HG02798 (cell line): ENCODE results near the gene TRIM10.

Experiments used
- ATAC-seq: cut with Tn5 transposase; IDR thresholded peaks from one replicate; pipeline ENCODE4 v1.9.1; 2021; ENCODE audit warnings: mild to moderate bottlenecking; ENCODE audit not compliant: unreplicated experiment, poor library complexity

The TRIM10 gene, protein sequence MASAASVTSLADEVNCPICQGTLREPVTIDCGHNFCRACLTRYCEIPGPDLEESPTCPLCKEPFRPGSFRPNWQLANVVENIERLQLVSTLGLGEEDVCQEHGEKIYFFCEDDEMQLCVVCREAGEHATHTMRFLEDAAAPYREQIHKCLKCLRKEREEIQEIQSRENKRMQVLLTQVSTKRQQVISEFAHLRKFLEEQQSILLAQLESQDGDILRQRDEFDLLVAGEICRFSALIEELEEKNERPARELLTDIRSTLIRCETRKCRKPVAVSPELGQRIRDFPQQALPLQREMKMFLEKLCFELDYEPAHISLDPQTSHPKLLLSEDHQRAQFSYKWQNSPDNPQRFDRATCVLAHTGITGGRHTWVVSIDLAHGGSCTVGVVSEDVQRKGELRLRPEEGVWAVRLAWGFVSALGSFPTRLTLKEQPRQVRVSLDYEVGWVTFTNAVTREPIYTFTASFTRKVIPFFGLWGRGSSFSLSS

DNA sequence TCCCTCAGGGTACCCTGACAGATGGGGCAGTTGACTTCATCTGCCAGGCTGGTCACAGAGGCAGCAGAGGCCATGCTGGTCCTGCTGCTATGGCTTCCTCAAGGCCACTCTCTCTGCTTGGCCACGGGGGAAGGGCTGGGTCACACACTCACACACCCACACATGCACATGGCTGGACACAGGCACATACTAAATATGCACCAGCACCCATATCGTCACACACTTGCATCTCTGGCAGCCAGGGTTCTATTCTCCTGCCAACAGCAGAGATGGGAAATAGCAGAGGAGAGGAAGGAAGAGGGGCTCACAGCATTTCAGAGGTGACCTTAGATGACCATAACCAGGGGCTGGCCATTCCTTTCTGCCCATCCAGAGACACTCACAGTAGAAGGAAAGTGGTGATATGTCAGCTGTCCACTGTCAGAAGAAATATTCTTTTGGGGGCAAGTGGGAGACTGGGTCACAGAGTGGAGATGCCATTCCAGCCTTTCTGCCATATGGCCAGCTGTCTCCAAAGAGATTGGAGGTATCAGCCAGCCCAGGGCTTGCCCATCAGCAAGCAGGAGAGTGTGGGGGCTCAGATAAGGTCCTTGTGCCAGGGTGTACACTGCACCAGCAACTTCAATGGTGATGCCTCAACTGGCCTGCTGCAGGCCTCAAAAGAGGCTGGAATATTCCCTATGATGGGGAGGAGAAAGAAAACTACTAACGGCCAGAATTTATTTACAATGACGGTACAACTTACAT, at the start of gene TRIM10:
TRIM10 (minus strand) TSS at position 427 of the 747 bp plus-strand sequence; CDS start at position 74, 353 bp downstream.
- no peak for ATAC-seq

DNA sequence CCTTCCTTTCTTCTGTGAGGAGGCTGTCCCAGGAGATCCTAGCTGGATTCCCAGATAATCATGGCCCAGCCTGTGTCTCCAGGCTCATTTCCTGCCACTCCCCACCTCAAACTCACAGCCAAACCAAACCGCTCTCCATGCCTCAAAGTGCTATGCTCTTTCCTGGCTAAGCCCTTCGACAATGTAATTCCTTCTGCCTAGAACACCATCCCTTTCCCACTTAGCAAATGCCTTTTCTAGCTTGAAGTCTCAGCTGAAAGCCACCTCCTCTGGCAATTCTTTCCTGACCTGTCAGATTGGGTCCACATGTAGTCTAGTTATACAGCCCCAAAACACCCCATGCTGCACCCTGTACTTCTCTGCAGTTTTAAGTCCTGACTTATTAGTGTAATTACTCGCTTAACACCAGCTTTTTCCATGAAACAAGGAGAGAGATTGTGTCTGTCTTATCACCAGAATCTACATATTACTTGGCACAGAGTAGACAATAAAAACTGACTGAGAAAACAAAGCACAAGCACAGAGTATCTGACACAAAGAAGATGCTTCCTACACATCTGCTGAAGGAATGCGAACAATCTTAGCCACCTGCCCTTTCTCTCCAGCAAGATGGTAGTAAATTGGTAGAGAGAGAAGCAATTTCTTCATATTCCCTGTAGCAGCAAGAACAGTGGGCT, 46.7 kb upstream of the TRIM10 start:
- ATAC-seq = no peak

DNA sequence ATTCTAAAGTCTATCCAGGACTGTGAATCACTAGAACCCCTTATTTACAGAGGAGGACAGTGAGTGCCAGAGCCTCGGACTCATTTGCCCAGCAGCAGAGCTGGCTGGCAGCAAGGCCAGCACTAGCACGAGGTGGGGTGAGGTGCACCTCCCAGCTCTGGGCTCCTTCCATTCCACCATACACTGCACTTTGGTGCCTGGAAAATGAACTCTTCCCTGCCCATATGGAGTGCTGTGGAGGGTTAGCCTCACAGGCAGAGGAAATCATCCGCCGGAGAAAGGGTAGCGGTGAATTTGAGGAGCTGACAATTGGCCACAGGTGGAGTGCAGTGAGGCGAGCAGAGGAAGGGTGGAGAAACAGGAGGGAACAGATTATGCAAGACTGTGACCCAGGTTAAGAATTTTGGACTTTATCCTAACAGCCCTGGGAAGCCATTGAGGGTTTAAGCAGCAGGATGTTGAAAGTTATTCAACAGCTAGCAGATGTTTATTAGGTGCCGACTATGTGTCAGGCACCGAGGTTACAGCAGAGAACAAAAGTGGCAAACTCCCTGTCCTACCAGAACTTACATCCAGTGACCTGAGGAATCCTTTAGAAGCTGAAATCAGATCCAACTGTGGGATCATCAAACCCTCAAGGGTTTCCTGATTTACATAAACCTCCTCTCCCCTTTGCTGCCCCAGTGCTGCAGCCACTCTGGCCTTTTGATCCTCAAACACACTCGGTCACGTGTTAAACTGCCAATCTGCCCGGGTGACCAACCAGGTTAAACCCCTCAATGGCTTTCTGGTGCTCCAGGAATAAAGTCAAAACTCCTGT, 46.0 kb upstream of the TRIM10 start:
- ATAC-seq = no peak

DNA sequence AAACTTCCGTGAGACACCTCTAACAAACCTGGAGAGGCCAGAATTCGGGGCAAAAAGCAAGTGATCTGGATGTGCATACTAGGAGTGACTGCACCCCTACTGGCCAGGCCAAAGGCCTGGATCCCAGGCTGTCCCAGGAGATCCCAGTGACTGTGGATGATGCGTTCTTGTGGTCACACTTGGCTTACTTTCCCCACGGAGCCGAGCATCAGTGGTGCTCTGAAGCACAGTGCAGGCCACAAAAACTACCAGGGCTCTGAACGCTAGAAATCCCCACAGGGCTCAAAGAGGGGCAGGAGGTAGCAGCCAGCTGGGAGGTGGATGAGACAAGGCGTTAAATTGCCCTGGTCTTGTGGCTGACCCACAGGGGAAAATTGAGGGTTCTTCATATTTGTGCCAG, 45.1 kb upstream of the TRIM10 start:
- ATAC-seq = no peak

DNA sequence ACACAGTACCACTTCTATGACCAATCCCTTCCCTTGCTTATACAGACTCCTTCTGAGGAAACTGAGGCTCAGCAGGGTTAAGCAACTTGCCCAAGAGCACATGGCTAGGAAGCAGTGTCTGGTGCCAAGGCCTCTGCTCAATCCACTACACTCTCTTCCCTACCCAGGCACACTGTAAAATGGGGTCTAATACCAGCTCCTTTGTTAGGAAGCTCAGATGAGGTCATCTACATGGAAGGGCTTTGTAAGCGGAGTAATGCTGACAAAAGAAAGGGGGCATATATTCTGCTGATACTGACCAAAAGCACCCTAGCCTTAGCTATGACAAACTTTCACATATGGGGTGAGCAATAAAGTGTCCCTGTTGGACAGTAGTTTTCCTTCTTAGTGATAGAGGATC, 43.1 kb upstream of the TRIM10 start:
- ATAC-seq = no peak

DNA sequence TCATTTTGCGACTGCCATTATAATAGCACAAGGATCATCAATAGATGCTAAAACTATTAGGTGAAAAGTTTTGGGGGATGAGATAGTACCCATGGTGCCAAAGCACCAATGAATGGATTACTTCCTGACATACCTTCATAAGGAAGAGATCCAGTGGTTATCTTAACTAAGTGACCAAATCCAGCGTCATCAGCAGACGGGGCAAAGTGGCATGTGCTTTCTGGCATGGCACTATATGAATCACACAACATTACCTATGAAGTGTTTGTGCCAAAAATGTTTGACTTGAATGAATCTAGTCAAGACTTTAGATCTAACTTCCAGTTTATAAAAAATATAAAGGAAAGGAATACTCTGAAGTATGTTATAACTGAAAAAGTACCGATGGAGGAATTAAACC, 41.4 kb upstream of the TRIM10 start:
- no peak for ATAC-seq

DNA sequence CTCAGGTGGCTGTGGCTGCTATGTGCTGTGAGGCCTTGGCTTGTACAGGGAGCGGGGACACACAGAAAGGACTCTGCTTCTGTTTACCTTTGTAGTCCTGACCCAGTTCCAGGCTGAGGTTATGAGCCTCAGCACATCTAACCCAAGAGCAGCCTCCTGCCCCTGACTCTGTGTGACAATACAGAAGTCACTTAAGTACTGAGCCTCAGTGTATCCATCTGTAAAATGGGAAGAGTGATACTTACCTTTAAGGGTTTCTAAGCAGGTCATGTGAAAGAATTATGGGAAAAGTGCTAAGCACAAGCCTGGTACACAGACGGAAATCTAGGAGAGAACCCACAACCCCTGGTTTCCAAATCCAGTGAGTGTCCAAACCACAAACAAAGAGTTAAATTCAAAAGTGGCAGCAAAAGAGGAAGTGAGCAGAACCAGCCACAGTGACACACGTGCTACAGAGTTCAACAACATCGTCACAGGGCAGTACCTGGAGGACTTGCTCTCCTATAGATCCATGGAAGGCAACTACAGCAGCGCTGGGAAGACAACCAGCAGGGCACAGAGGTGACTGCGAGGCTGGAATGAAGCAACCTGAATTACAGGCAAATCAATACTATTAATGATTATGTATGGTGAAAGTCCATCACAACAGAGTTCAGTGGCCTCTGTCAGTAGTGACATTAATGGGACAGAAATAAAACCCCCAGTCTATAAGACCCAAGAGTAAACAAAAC, 39.7 kb upstream of the TRIM10 start:
- peak; percentile 50 for ATAC-seq

DNA sequence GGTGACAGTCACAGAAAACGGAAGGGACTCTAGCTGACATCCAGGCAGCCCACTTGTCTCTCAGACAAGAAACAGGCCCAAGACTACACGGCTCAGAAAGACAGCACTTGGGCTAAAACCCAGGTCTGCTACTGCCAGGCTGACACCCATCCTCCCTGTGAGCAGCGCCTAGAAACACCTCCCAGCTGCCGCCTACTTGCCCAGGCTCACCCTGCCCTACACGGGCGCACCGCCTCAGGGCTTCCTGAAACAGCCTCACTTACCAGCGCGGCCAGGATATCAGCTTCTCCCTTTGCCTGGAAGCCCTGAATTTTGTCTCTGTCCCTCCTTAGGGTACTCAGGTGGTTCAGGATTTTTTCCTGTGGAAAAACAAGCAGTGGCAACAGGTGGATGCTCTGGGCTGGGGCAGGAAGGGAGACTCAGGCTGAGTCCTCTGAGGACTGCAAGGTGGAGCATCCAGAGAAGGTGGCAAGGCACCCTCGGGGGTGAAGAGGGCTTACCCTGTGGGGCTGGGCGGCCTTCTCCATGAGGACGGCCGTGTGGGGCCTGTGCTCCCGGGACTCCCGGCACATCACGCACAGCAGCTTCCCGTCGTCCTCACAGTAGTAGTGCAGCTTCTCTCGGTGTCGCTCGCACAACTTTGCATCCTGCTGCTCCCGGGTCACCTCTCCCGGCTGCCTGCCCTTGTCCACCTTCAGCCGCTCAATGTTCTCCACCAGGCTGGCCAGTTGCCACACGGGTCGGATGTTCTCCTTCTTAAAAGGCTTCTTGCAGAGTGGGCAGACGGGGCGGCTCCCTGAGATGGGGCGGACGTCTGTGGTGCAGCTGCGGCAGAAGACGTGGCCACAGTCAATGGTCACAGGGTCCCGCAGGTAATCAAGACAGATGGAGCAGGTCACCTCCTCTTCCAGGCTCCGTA, 37.4 kb upstream of the TRIM10 start:
- no peak for ATAC-seq

DNA sequence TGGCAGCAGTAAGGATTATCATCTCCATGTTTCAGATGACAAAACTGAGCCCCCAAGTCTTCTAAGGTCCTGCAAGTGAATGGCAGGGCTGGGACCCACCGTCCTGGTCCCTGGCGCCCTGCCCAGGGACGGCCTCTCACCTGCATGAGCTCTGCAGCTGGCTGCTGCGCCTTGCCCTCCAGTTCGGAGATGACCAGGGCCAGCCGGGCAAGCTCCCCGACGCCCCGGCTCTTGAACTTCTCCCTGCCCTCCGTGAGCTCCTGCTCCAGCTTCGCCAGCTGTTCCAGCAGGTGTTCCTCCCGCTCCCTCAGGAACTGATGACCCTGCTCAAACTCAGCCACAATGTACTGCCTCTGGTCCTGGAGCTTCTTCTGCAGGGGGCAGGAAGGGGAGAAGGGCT, 35.4 kb upstream of the TRIM10 start:
- no peak for ATAC-seq

DNA sequence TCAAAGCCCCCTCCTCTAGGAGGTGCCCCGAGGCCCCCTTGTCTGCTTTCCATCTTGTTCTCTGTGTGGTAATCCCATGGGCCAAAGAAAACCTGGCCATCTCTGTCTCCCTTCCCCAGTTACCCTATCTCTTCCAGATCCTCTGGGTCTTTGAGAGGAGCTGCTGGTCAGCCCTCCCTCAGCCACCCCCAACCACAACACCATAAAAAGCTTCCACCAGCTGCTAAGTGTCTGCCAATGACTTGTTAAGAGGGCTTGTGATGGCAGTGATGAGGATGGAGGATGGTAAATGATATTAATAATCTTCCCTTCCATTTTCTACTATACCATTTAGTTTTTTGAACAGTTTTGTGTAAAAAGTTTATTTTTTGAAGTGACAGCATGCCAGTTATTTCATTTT, 34.9 kb upstream of the TRIM10 start:
- no peak for ATAC-seq

DNA sequence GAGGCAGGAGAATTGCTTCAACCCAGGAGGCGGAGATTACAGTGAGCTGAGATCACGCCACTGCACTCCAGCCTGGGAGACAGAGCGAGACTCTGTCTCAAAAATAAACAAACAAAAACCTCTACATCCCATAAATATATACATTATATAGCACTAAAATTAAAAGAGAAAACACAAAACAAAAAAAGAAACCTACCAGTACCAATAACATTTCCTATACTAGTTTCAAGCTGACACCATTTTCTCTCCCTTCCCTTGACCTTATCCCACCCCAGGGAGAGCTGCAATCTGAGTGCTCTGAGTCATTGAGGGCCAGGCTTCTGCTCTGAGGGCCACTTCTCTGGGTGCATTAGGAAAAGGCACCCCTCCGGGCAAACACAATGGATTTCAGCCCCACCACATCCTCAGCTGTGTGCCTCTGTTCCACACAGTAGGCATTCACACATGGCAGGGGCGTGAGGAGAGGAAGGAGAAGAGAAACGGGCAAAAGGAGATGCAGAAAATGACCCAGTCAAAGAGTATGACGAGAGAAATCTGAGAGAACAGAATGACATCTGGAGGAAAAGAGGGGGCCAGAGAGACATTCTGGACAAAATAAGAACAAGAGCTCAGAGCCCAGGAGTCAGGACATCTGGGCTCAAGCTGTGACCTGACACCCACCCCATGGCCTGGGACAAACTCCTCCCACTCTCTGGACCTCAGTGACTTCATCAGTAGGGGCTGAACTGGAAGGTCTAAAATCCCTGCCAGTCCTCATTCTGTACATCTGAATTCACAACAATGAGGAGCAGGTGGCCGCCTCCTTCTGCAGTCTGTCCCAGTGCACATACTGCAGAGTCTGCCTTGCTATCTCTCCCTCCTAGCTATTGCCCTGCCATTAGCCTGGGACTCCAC, 34.0 kb upstream of the TRIM10 start:
- ATAC-seq = no peak

DNA sequence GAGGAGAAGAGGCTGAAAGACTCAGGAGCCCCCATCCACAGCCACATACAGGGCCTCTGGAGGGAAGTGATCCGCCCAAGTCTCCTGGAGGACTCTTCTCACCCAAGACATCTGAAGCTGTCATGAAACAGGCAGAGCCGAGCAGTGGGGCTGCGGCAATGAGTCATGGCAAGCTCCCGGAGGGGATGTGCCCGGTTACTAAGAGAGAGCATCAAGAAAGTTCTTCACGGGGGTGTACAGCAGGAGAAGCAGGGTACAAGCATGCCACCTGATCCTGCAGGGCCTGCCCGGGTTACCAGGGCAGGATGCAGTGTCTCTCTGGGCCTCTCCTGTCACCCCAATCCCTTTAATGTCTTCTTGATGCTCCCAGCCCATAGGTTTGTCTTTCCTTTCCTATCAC, 31.1 kb upstream of the TRIM10 start:
- ATAC-seq = no peak

DNA sequence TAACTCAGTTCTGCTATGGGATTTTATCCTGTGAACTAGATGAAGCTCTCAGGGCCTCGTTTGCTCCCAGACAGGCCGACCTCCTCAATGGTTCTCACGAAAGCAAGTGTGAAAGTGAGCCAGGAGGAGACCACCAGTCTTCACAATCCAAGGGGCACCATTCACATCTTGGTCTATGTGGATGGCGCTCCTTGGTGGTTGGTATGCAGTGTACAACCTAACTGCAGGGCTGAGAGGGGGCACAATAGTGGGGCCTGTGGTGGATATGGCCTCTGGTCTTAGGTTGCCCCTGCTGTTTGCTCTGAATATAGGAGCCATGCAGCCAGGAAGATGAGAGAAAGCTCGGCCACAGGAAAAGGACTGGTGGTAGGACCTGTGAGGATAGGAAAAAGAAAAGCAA, 27.5 kb upstream of the TRIM10 start:
- no peak for ATAC-seq

DNA sequence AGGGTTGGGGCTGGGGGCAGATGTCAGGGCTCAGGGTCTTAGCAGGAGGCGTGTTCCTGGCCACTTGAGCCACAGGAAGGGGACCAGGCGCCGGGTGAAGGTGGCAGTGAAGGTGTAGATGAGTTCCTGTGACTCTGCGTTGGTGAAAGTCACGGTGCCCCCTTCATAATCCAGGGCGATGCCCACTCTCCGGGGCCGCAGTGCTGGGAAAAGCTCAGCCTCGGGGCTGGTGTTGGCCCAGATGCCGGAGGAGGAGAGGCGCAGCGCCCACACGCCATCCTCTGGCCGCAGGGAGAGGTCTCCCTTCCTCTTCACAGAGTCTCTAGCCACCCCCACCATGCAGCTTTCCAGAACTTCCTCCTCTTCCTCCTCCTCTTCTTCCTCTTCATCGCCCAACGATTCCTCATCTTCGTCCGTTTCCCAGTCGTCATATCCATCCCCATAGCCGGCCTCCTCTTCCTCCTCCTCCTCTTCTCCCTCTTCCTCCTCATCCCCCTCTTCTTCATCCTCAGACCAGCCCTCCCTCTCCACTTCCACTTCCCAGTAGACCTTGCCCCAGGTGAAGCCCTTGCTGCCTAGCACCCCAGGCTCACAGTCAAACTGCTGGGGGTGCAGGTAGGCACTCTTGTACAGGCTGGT, 25.0 kb upstream of the TRIM10 start:
- ATAC-seq = no peak

DNA sequence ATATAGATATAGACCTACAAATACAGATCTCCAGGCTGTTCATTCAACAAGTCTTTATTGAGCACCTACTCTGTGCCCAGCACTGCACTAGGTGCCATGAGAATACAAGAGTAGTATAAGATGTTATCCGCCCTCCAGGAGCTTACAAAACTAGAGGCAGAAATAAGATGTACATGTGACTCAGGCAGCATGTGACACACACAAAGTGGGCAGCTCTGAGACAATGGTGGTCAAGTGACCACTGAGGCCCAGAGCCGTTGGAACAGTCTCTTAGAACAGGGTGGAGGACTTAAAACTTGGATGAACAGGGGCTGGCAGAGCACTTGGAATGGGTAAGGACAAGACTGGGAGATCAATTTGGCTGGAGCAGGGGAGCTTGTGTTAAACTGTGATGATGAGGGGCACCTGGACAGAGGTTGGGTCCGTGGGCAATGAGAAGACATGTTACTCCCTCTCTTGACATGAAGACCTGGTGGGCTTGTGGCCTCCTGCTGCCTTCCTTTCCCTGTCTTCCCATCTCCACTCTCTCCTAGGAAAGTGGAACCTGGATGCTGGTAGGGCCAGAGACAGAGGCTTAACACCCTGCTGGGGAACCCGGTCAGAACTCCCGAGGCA, 23.5 kb upstream of the TRIM10 start:
- no peak for ATAC-seq

DNA sequence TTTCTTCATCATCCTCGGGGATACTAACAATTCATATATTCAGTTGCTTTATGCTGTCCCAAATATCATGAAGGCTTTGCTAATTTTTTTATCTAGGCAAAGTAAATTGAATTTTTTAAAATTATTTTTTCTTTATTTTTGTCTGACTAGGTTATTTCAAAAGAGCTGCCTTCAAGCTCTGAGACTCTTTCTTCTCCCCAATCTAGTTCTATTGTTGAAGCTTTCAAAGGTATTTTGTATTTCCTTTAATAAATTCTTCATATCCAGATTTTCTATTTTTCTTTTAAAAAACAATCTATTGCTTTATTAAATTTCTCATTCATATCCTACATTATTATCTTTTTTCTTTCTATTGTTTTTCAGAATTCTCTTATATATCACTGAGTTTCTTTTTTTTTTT, 19.1 kb upstream of the TRIM10 start:
- no peak for ATAC-seq

DNA sequence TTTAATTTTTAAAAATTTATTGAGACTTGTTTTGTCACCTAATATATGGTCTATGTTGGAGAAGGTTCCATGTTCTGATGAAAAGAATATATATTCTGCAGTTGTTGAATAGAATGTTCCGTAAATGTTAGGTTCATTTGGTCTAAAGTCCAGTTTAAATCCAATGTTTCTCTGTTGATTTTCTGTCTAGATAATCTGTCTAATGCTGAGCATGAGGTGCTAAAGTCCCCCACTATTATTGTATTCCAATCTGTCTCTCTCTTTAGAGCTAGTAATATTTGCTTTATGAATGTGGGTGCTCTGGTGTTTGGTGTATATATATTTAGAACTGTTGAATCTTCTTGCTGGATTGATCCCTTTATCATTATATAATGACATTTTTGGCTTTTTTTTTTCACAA, 17.8 kb upstream of the TRIM10 start:
- no peak for ATAC-seq
